Immature natural killer cell (primary cell): ENCODE measurements around the gene PIP4P1. TPM values are rescaled to one million over a fixed set of nuclear protein-coding genes. Genes with fewer than 3 reads are reported as not detected.

Source experiments
- DNase-seq, 3 donors: peaks; one replicate each; pipeline ENCODE4 v3.0.0; 2022; ENCODE audit warnings: mixed read lengths in 1 of 3
- H3K27ac Mint-ChIP-seq, 6 donors: one replicate each; pipeline ENCODE4 v1.8.0; 2020; ENCODE audit warnings: mixed read lengths in 6 of 6, mild to moderate bottlenecking in 5 of 6, inconsistent platforms in 4 of 6, moderate library complexity in 3 of 6
- H3K27me3 Mint-ChIP-seq, 3 donors: one replicate each; pipeline ENCODE4 v1.8.0; 2020 to 2021; ENCODE audit warnings: low read depth in 3 of 3, mild to moderate bottlenecking in 3 of 3, mixed read lengths in 3 of 3, moderate library complexity in 3 of 3, inconsistent platforms in 1 of 3
- H3K36me3 Mint-ChIP-seq, 3 donors: one replicate each; pipeline ENCODE4 v1.8.0; 2020; ENCODE audit warnings: mixed read lengths in 3 of 3, inconsistent platforms in 2 of 3, mild to moderate bottlenecking in 2 of 3
- H3K4me1 Mint-ChIP-seq, 2 donors: one replicate each; pipeline ENCODE4 v1.8.0; 2020; ENCODE audit warnings: inconsistent platforms in 2 of 2, mild to moderate bottlenecking in 2 of 2, mixed read lengths in 2 of 2, moderate library complexity in 1 of 2
- H3K4me3 Mint-ChIP-seq, 5 donors: one replicate each; pipeline ENCODE4 v1.8.0; 2020; ENCODE audit warnings: mild to moderate bottlenecking in 5 of 5, mixed read lengths in 5 of 5, inconsistent platforms in 3 of 5, moderate library complexity in 3 of 5
- H3K9me3 Mint-ChIP-seq, 6 donors: one replicate each; pipeline ENCODE4 v1.8.0; 2020; ENCODE audit warnings: mild to moderate bottlenecking in 6 of 6, mixed read lengths in 6 of 6, inconsistent platforms in 4 of 6, moderate library complexity in 3 of 6
- polyA plus RNA-seq, 3 donors: library from polyadenylated mRNA; unstranded; fragments of 300-500 nt; fragmentation: Illumina TruSeq; gene quantifications; one replicate each; pipeline ENCODE4 v1.2.3, GENCODE V29; 2021

The PIP4P1 gene
- polyA plus RNA-seq, 3 donors from 2014 or later = 17.7 to 29.2 (median 26.2) TPM

GRCh38 chr14:20418501-20418909 is 42.7 kb downstream of the PIP4P1 start:
- DNase-seq = no peak
- Mint-ChIP-seq H3K36me3 (no peaks in the 10 kb centered on the region), H3K27ac (no peak overlapping the region), H3K9me3 (no peaks in the 10 kb centered on the region), H3K4me1 (peaks cover 13 to 21% of the 10 kb centered on the region in 2 donors), H3K27me3 (peaks cover 1 to 4% (median 3%) of the 10 kb centered on the region in 3 donors), H3K4me3 (no peak overlapping the region)

GRCh38 chr14:20417250-20418186 is 43.7 kb downstream of the PIP4P1 start:
- Mint-ChIP-seq H3K4me1 (peaks cover 21 to 31% of the 10 kb centered on the region in 2 donors), H3K27ac (no peak overlapping the region)

GRCh38 chr14:20416223-20416622 is 45.0 kb downstream of the PIP4P1 start:
- Mint-ChIP-seq H3K9me3 (no peaks in the 10 kb centered on the region), H3K27ac (peak overlapping the region in 4 of 6 donors; percentile 5 to 22 (median 10)), H3K36me3 (no peaks in the 10 kb centered on the region), H3K27me3 (peaks cover 1 to 4% (median 2%) of the 10 kb centered on the region in 3 donors), H3K4me3 (no peak overlapping the region), H3K4me1 (peaks cover 30 to 43% of the 10 kb centered on the region in 2 donors)
- no peak for DNase-seq

More at GRCh38 chr14:20417250-20418186, 43.7 kb downstream of the PIP4P1 start:
- Mint-ChIP-seq H3K27me3 (peaks cover 1 to 4% (median 2%) of the 10 kb centered on the region in 3 donors), H3K4me3 (no peak overlapping the region), H3K36me3 (no peaks in the 10 kb centered on the region), H3K9me3 (no peaks in the 10 kb centered on the region)
- DNase-seq = no peak

GRCh38 chr14:20415782-20416206 is 45.4 kb downstream of the PIP4P1 start:
- Mint-ChIP-seq H3K4me3 (peak overlapping the region in 2 of 5 donors; percentile 0 to 5), H3K4me1 (peaks cover 34 to 47% of the 10 kb centered on the region in 2 donors), H3K9me3 (no peaks in the 10 kb centered on the region)

GRCh38 chr14:20413744-20414082 is 47.5 kb downstream of the PIP4P1 start:
- Mint-ChIP-seq H3K27me3 (peaks cover 0 to 2% (median 1%) of the 10 kb centered on the region in 3 donors), H3K9me3 (no peaks in the 10 kb centered on the region), H3K36me3 (no peaks in the 10 kb centered on the region), H3K27ac (peak overlapping the region; percentile 94 to 100 (median 98)), H3K4me3 (peak overlapping the region; percentile 96 to 100 (median 99)), H3K4me1 (peaks cover 36 to 61% of the 10 kb centered on the region in 2 donors)
- peak; percentile 10 to 27 (median 21) for DNase-seq

More at GRCh38 chr14:20415782-20416206, 45.4 kb downstream of the PIP4P1 start:
- H3K27me3 Mint-ChIP-seq = peaks cover 1 to 4% (median 2%) of the 10 kb centered on the region in 3 donors
- DNase-seq = peak; percentile 40 to 52 (median 47)
- H3K27ac Mint-ChIP-seq = peak overlapping the region in 5 of 6 donors; percentile 7 to 78 (median 22)
- no peaks in the 10 kb centered on the region for H3K36me3 Mint-ChIP-seq

GRCh38 chr14:20412876-20413743 is 48.1 kb downstream of the PIP4P1 start, which contains the start of gene TEP1:
Gene TEP1, minus strand, starts transcription at chr14:20413501. Its CDS starts 5,062 bp downstream, at chr14:20408439.
- H3K27me3 Mint-ChIP-seq = peaks cover 0 to 2% (median 1%) of the 10 kb centered on the region in 3 donors
- H3K4me3 Mint-ChIP-seq = peak within 1 kb of the TSS; percentile 96 to 100 (median 99)
- peaks cover 36 to 61% of the 10 kb centered on the region in 2 donors for H3K4me1 Mint-ChIP-seq
- peak; percentile 64 to 72 (median 71) for DNase-seq
- peak within 1 kb of the TSS; percentile 94 to 100 (median 98) for H3K27ac Mint-ChIP-seq
- no peaks in the 10 kb centered on the region for H3K9me3 Mint-ChIP-seq
- peaks cover 0 to 2% (median 0%) of the 10 kb centered on the region in 3 donors for H3K36me3 Mint-ChIP-seq

- peaks cover 37 to 61% of the 10 kb centered on the region in 2 donors for H3K4me1 Mint-ChIP-seq
- H3K27me3 Mint-ChIP-seq = peaks cover 0 to 2% (median 1%) of the 10 kb centered on the region in 3 donors
- peaks cover 0 to 4% (median 0%) of the 10 kb centered on the region in 3 donors for H3K36me3 Mint-ChIP-seq
- peak overlapping the region; percentile 96 to 100 (median 99) for H3K4me3 Mint-ChIP-seq
- H3K27ac Mint-ChIP-seq = peak overlapping the region; percentile 94 to 100 (median 98)
- peak; percentile 38 to 49 (median 46) for DNase-seq
- H3K9me3 Mint-ChIP-seq = no peaks in the 10 kb centered on the region
These were observed 48.8 kb downstream of the PIP4P1 start for GRCh38 chr14:20412411-20412810.

GRCh38 chr14:20409226-20409625 is 52.0 kb downstream of the PIP4P1 start:
- DNase-seq = no peak
- no peaks in the 10 kb centered on the region for H3K9me3 Mint-ChIP-seq
- peaks cover 41 to 71% of the 10 kb centered on the region in 2 donors for H3K4me1 Mint-ChIP-seq
- peaks cover 0 to 22% (median 21%) of the 10 kb centered on the region in 3 donors for H3K36me3 Mint-ChIP-seq
- no peak overlapping the region for H3K4me3 Mint-ChIP-seq
- H3K27me3 Mint-ChIP-seq = peaks cover 0 to 2% (median 1%) of the 10 kb centered on the region in 3 donors
- peak overlapping the region; percentile 1 to 67 (median 27) for H3K27ac Mint-ChIP-seq

Other genes starting within 250 kb of the PIP4P1 start
- gene OR11H6, start 237.7 kb downstream of the PIP4P1 start, polyA plus RNA-seq = not detected
- gene OR11H7, start 232.5 kb downstream of the PIP4P1 start, polyA plus RNA-seq = not detected
- not detected for gene OR11H4, start 222.1 kb downstream of the PIP4P1 start, polyA plus RNA-seq
- gene TTC5, start 155.5 kb downstream of the PIP4P1 start, polyA plus RNA-seq = 10 to 100 TPM; 24.3 to 42.4 (median 25.9) TPM
- 10 to 100 TPM; 11.0 to 16.2 (median 14.9) TPM for gene CCNB1IP1, start 128.2 kb downstream of the PIP4P1 start, polyA plus RNA-seq
- gene PARP2, start 117.8 kb downstream of the PIP4P1 start, polyA plus RNA-seq = 10 to 100 TPM in 2 of 3 donors, 1 to 10 TPM in 1; 8.1 to 12.8 (median 10.4) TPM
- gene TEP1, start 47.9 kb downstream of the PIP4P1 start, polyA plus RNA-seq = 1 to 10 TPM in 2 of 3 donors, not detected in 1; 4.2 to 8.1 TPM
- gene KLHL33, start 25.3 kb downstream of the PIP4P1 start, polyA plus RNA-seq = under 1 TPM in 1 of 3 donors, not detected in 2; 0.21 TPM
- 10 to 100 TPM; 40.2 to 49.4 (median 45.5) TPM for gene OSGEP, start 6.6 kb downstream of the PIP4P1 start, polyA plus RNA-seq
- 10 to 100 TPM; 85.6 to 95.6 (median 93.3) TPM for gene APEX1, start 6.2 kb downstream of the PIP4P1 start, polyA plus RNA-seq
- 10 to 100 TPM; 38.8 to 71.6 (median 69.6) TPM for gene PNP, start 8.0 kb upstream of the PIP4P1 start, polyA plus RNA-seq
- not detected for gene RNASE10, start 44.1 kb upstream of the PIP4P1 start, polyA plus RNA-seq
- gene RNASE9, start 99.6 kb upstream of the PIP4P1 start, polyA plus RNA-seq = not detected
- gene RNASE11, start 126.6 kb upstream of the PIP4P1 start, polyA plus RNA-seq = not detected
- gene RNASE12, start 129.9 kb upstream of the PIP4P1 start, polyA plus RNA-seq = not detected
- not detected for gene OR6S1, start 180.3 kb upstream of the PIP4P1 start, polyA plus RNA-seq
- gene RNASE4, start 223.1 kb upstream of the PIP4P1 start, polyA plus RNA-seq = 1 to 10 TPM in 1 of 3 donors, under 1 TPM in 2; 0.50 to 1.6 (median 0.82) TPM
- gene ANG, start 227.3 kb upstream of the PIP4P1 start, polyA plus RNA-seq = 1 to 10 TPM in 1 of 3 donors, under 1 TPM in 1, not detected in 1; 0.94 to 2.1 TPM